B cell (primary cell): Measurements from ENCODE around the gene RFX2. TPM values are rescaled to one million over a fixed set of nuclear protein-coding genes. Genes with fewer than 3 reads are reported as not detected.
"Not testable (repeated sequence)": the region's sequence is repeated elsewhere in the genome, so short reads cannot be mapped to it uniquely, and the experiment has no call there.

Source experiments
- ATAC-seq: fragments of 200-7000 bp; cut with Tn5 transposase; one replicate; pipeline ENCODE4 v1.10.0; 2021; ENCODE audit warnings: low read depth, mild to moderate bottlenecking, moderate number of reproducible peaks, moderate library complexity
- CTCF ChIA-PET: fragments of 350-600 bp; sonication (Branson Sonifier 250); formaldehyde crosslinking; loops from one replicate; lab custom pipeline; 2021; ENCODE audit warnings: antibody characterized with exemption, inconsistent platforms; lab: Charles Lee
- POLR2A ChIA-PET: fragments of 350-600 bp; sonication (Branson Sonifier 250); formaldehyde crosslinking; loops from one replicate; lab custom pipeline; 2021; ENCODE audit warnings: antibody characterized with exemption; lab: Charles Lee
- DNase-seq: peaks from one replicate; pipeline ENCODE4 v3.0.0; 2013
- H2AFZ ChIP-seq: 2 replicates; pipeline ENCODE4 v1.6.1; 2012; ENCODE audit warnings: mild to moderate bottlenecking, low read depth, low read length; ENCODE audit not compliant: insufficient read depth, poor library complexity, severe bottlenecking
- H3K27ac ChIP-seq, 2 donors: 1 replicate in 1 of 2; 2 replicates in 1 of 2; pipeline ENCODE4 v1.5.1; 2012 to 2013; ENCODE audit warnings: low read length in 2 of 2, mild to moderate bottlenecking in 2 of 2, moderate library complexity in 1 of 2
- H3K27me3 ChIP-seq, 4 experiments: fragments of 200-600 bp in 1 of 4; sonication (generic) in 1 of 4; replicated peaks in 1 of 4; 1 replicate in 2 of 4; 2 replicates in 2 of 4; pipeline versions ENCODE4 v1.6.1 to v1.7.0; 2013 to 2016; ENCODE audit warnings: low read length in 3 of 4, mild to moderate bottlenecking in 2 of 4, mixed read lengths in 1 of 4, moderate library complexity in 1 of 4; ENCODE audit not compliant: insufficient read depth in 4 of 4, control insufficient read depth in 3 of 4; ENCODE audit errors: control extremely low read depth in 1 of 4
- H3K36me3 ChIP-seq, 2 experiments: replicated peaks in 1 of 2; 1 replicate in 1 of 2; 2 replicates in 1 of 2; pipeline versions ENCODE4 v1.6.1 to v1.7.1; 2013; ENCODE audit warnings: low read length in 1 of 2; ENCODE audit not compliant: insufficient read depth in 2 of 2, control insufficient read depth in 1 of 2; ENCODE audit errors: control extremely low read depth in 1 of 2, extremely low read depth in 1 of 2
- H3K4me1 ChIP-seq, 2 donors: fragments of 200-600 bp in 1 of 2; sonication (generic) in 1 of 2; 1 replicate in 1 of 2; 2 replicates in 1 of 2; pipeline versions ENCODE4 v1.5.1 to v1.6.1; 2013 to 2017; ENCODE audit warnings: low read length in 2 of 2; ENCODE audit not compliant: control insufficient read depth in 2 of 2, insufficient read depth in 2 of 2
- H3K4me2 ChIP-seq: replicated peaks from 2 replicates; pipeline ENCODE3; 2012; ENCODE audit warnings: mild to moderate bottlenecking, low read depth, low read length; ENCODE audit not compliant: poor library complexity, severe bottlenecking
- H3K4me3 ChIP-seq, 5 experiments: fragments of 200-600 bp in 1 of 5; sonication (generic) in 1 of 5; 1 replicate in 3 of 5; 2 replicates in 2 of 5; pipeline versions ENCODE4 v1.5.1 to v1.7.0; 2011 to 2016; ENCODE audit warnings: low read length in 4 of 5, mild to moderate bottlenecking in 4 of 5, low read depth in 2 of 5, control low read depth in 1 of 5, moderate library complexity in 1 of 5; ENCODE audit not compliant: insufficient read depth in 1 of 5; ENCODE audit errors: control extremely low read depth in 1 of 5, extremely low read depth in 1 of 5
- H3K79me2 ChIP-seq: fragments of 200-600 bp; sonication (generic); one replicate; pipeline ENCODE4 v1.6.0; 2016; ENCODE audit warnings: low read length; ENCODE audit not compliant: control insufficient read depth, insufficient read depth
- H3K9ac ChIP-seq: fragments of 200-600 bp; sonication (generic); 2 replicates; pipeline ENCODE4 v1.6.1; 2017; ENCODE audit warnings: mild to moderate bottlenecking, low read length, moderate library complexity
- H3K9me3 ChIP-seq, 3 donors: one replicate each; pipeline versions ENCODE4 v1.6.1 to v1.7.1; 2013; ENCODE audit warnings: low read length in 2 of 3; ENCODE audit not compliant: control insufficient read depth in 2 of 3, insufficient read depth in 1 of 3; ENCODE audit errors: control extremely low read depth in 1 of 3
- H4K20me1 ChIP-seq: 2 replicates; pipeline ENCODE4 v1.6.0; 2012; ENCODE audit warnings: mild to moderate bottlenecking, low read length; ENCODE audit not compliant: insufficient read depth, control insufficient read depth, poor library complexity, severe bottlenecking
- H3K27ac Mint-ChIP-seq: one replicate; pipeline ENCODE4 v1.8.0; 2021; ENCODE audit warnings: mixed read lengths
- H3K27me3 Mint-ChIP-seq: one replicate; pipeline ENCODE4 v1.8.0; 2021; ENCODE audit warnings: mixed read lengths
- H3K4me1 Mint-ChIP-seq: one replicate; pipeline ENCODE4 v1.8.0; 2021; ENCODE audit warnings: mixed read lengths
- H3K4me3 Mint-ChIP-seq: one replicate; pipeline ENCODE4 v1.8.0; 2021; ENCODE audit warnings: mixed read lengths
- H3K9me3 Mint-ChIP-seq: one replicate; pipeline ENCODE4 v1.8.0; 2022; ENCODE audit warnings: mixed read lengths; ENCODE audit not compliant: insufficient read depth
- EZH2 ChIP-seq: IDR thresholded peaks from 2 replicates; pipeline ENCODE4 v1.6.1; 2012; ENCODE audit warnings: borderline replicate concordance, low read depth, mild to moderate bottlenecking, moderate library complexity, low read length; ENCODE audit not compliant: insufficient read depth, poor library complexity, severe bottlenecking
- WGBS: methylation state at CpG from one replicate; pipeline ENCODE4 v1.1.5; 2013; ENCODE audit warnings: missing lambda C conversion rate; ENCODE audit not compliant: insufficient coverage; 5-methylcytosine and 5-hydroxymethylcytosine counted together
- intact Hi-C: fragments of 100-400 bp; cut with micrococcal nuclease; formaldehyde crosslinking; loops from one replicate; pipeline ENCODE4 v1.10.0; 2022
- polyA plus RNA-seq: library from polyadenylated mRNA; depleted of rRNA; stranded (reverse); fragments of >200 nt; gene quantifications from 2 replicates; pipeline ENCODE4 v1.2.3, GENCODE V29; 2012
- total RNA-seq, 2 donors: library from RNA; stranded (reverse); fragments of 120-200 nt in 1 of 2; gene quantifications; 1 replicate in 1 of 2; 2 replicates in 1 of 2; pipeline versions ENCODE4 v1.2.3 to v1.2.4, GENCODE V29; 2013 to 2022
- TF ChIP-seq, protein P1 (sequence below): fragments of 200-600 bp; IDR thresholded peaks from one replicate; pipeline ENCODE4 v1.8.0; 2022; ENCODE audit warnings: antibody characterized with exemption, mild to moderate bottlenecking

The RFX2 gene
- total and polyA plus RNA-seq, 2 donors (not counting 1 experiment from before 2014, with no cell fraction given): 7.1 to 8.6 TPM

GRCh38 chr19:6030214-6030507, 80.1 kb downstream of the RFX2 start:
- no peak overlapping the region for H3K4me3 Mint-ChIP-seq

GRCh38 chr19:6026390-6027227, 83.7 kb downstream of the RFX2 start:
- no peak overlapping the region for H3K4me3 Mint-ChIP-seq
- no peak overlapping the region for H3K9ac ChIP-seq
- H3K36me3 ChIP-seq: no peaks in the 10 kb centered on the region
- H3K4me2 ChIP-seq: no peak overlapping the region
- no peak overlapping the region for H2AFZ ChIP-seq
- H3K9me3 Mint-ChIP-seq: no peaks in the 10 kb centered on the region
- H3K9me3 ChIP-seq: peaks cover 0 to 4% (median 0%) of the 10 kb centered on the region in 3 donors
- H3K4me1 Mint-ChIP-seq: peaks cover 2% of the 10 kb centered on the region
- intact Hi-C loops: no loop called here
- no peaks in the 10 kb centered on the region for H3K27me3 ChIP-seq
- ChIA-PET CTCF (interaction anchor here (1.5 kb wide), 1 partner anchor 59 kb away, joined by 6 read pairs; no protein-coding TSS in a partner anchor), POLR2A (interaction anchor here (0.6 kb wide), 1 partner anchor 44 kb away, joined by 9 read pairs; no protein-coding TSS in a partner anchor)
- H3K79me2 ChIP-seq: no peaks in the 10 kb centered on the region
- DNase-seq (no peak), ATAC-seq (no peak)
- WGBS: 97% methylated on average over 29 of the region's 30 CpGs
- TF ChIP-seq EZH2: no peak
- TF ChIP-seq, protein P1, sequence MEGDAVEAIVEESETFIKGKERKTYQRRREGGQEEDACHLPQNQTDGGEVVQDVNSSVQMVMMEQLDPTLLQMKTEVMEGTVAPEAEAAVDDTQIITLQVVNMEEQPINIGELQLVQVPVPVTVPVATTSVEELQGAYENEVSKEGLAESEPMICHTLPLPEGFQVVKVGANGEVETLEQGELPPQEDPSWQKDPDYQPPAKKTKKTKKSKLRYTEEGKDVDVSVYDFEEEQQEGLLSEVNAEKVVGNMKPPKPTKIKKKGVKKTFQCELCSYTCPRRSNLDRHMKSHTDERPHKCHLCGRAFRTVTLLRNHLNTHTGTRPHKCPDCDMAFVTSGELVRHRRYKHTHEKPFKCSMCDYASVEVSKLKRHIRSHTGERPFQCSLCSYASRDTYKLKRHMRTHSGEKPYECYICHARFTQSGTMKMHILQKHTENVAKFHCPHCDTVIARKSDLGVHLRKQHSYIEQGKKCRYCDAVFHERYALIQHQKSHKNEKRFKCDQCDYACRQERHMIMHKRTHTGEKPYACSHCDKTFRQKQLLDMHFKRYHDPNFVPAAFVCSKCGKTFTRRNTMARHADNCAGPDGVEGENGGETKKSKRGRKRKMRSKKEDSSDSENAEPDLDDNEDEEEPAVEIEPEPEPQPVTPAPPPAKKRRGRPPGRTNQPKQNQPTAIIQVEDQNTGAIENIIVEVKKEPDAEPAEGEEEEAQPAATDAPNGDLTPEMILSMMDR: no peak
- no peaks in the 10 kb centered on the region for H3K4me1 ChIP-seq
- no peaks in the 10 kb centered on the region for H3K27me3 Mint-ChIP-seq
- no peak overlapping the region for H3K27ac Mint-ChIP-seq
- no peak overlapping the region for H3K27ac ChIP-seq
- no peak overlapping the region for H3K4me3 ChIP-seq
- H4K20me1 ChIP-seq: no peaks in the 10 kb centered on the region

More at GRCh38 chr19:6030214-6030507, 80.1 kb downstream of the RFX2 start:
- no peaks in the 10 kb centered on the region for H3K4me1 Mint-ChIP-seq
- no peaks in the 10 kb centered on the region for H4K20me1 ChIP-seq
- no peak overlapping the region for H2AFZ ChIP-seq
- POLR2A ChIA-PET: no interaction called here
- no peak overlapping the region for H3K27ac Mint-ChIP-seq
- intact Hi-C loops: no loop called here
- H3K9me3 Mint-ChIP-seq: no peaks in the 10 kb centered on the region
- ATAC-seq: no peak
- no peaks in the 10 kb centered on the region for H3K79me2 ChIP-seq
- H3K27me3 Mint-ChIP-seq: no peaks in the 10 kb centered on the region
- CTCF ChIA-PET: interaction anchor here (1.5 kb wide), 1 partner anchor 226 kb away, joined by 3 read pairs; no protein-coding TSS in a partner anchor
- no peaks in the 10 kb centered on the region for H3K27me3 ChIP-seq
- no peaks in the 10 kb centered on the region for H3K9me3 ChIP-seq
- no peak overlapping the region for H3K4me3 ChIP-seq
- TF ChIP-seq, protein P1: no peak
- TF ChIP-seq EZH2: no peak
- H3K27ac ChIP-seq: no peak overlapping the region
- no peak for DNase-seq
- 80% methylated on average over 2 of the region's 3 CpGs for WGBS
- H3K4me2 ChIP-seq: no peak overlapping the region
- H3K36me3 ChIP-seq: no peaks in the 10 kb centered on the region
- no peaks in the 10 kb centered on the region for H3K4me1 ChIP-seq
- H3K9ac ChIP-seq: no peak overlapping the region

DNA sequence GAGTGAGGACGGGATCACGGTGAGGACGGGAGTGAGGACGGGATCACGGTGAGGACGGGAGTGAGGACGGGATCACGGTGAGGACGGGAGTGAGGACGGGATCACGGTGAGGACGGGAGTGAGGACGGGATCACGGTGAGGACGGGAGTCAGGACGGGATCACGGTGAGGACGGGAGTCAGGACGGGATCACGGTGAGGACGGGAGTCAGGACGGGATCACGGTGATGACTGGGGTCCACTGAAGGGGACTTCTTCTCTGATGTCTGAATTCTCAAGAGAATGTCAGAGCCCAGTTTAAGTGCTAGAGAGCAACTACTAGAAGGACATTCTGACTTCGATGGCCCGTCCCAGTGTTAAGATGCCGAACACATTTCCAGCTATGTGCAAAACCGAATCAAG, 85.5 kb downstream of the RFX2 start:
- H3K36me3 ChIP-seq, H3K4me2 ChIP-seq, H3K27me3 ChIP-seq, H3K9ac ChIP-seq, H3K4me3 ChIP-seq, H3K27me3 Mint-ChIP-seq, H3K9me3 ChIP-seq, ATAC-seq, H3K4me1 ChIP-seq, H3K4me1 Mint-ChIP-seq, H4K20me1 ChIP-seq, H3K79me2 ChIP-seq, DNase-seq, H3K27ac ChIP-seq, H3K27ac Mint-ChIP-seq, H3K4me3 Mint-ChIP-seq, H3K9me3 Mint-ChIP-seq, H2AFZ ChIP-seq: not testable (repeated sequence)
- ChIA-PET POLR2A (interaction anchor here (0.6 kb wide), 1 partner anchor 243 kb away, joined by 3 read pairs; no protein-coding TSS in a partner anchor), CTCF (interaction anchor here (1.1 kb wide), 1 partner anchor 220 kb away, joined by 3 read pairs; the partner anchor contains the start of gene NRTN)
- WGBS: 98% methylated on average over 18 of the region's 27 CpGs
- intact Hi-C loops: loop anchor here (5.0 kb wide), 1 partner anchor 57 kb away; no protein-coding TSS in a partner anchor
